ENCODE data around the gene KBTBD3. TPM values are rescaled to one million over a fixed set of nuclear protein-coding genes. Genes with fewer than 3 reads are reported as not detected.

Gene KBTBD3
- total RNA-seq, 2 donors from 2014 or later: 5.1 to 10.6 TPM

- Histone ChIP-seq H3K27ac (peak overlapping the region; percentile 87 to 91), H3K4me3 (peak overlapping the region; percentile 86), H3K4me1 (ENCODE audit: control insufficient read depth in 1 of 2, low read depth in 2 of 2) (peaks cover 12 to 37% of the 10 kb centered on the region in 2 donors), H3K36me3 (no peaks in the 10 kb centered on the region), H3K9me3 (no peaks in the 10 kb centered on the region), H3K27me3 (replicated peaks; ENCODE audit: insufficient read depth) (no peaks in the 10 kb centered on the region)
- no peak for TF ChIP-seq CTCF (IDR thresholded peaks at IDR 0.05)
- ATAC-seq (ENCODE audit: insufficient number of reproducible peaks, low FRiP score, low read depth) (no peak), DNase-seq (ENCODE audit: low spot score) (no peak)
Observed at GRCh38 chr11:106076171-106076918, 802 bp downstream of the KBTBD3 start.

- no peaks in the 10 kb centered on the region for H3K9me3 ChIP-seq
- DNase-seq (ENCODE audit: low spot score): no peak
- no peaks in the 10 kb centered on the region for H3K36me3 ChIP-seq
- H3K27ac ChIP-seq: no peak overlapping the region
- no peak for ATAC-seq (ENCODE audit: insufficient number of reproducible peaks, low FRiP score, low read depth)
- H3K4me1 ChIP-seq (ENCODE audit: control insufficient read depth in 1 of 2, low read depth in 2 of 2): peaks cover 0 to 7% of the 10 kb centered on the region in 2 donors
- H3K4me3 ChIP-seq: no peak overlapping the region
- no peaks in the 10 kb centered on the region for H3K27me3 ChIP-seq (replicated peaks; ENCODE audit: insufficient read depth)
- no peak for TF ChIP-seq CTCF (IDR thresholded peaks at IDR 0.05)
Observed at GRCh38 chr11:106072804-106073203, 4.3 kb downstream of the KBTBD3 start.

GRCh38 chr11:106070606-106071005 lies 6.5 kb downstream of the KBTBD3 start:
- ATAC-seq (ENCODE audit: insufficient number of reproducible peaks, low FRiP score, low read depth) (no peak), DNase-seq (ENCODE audit: low spot score) (no peak)
- H3K4me1 ChIP-seq (ENCODE audit: control insufficient read depth in 1 of 2, low read depth in 2 of 2): no peaks in the 10 kb centered on the region
- H3K4me3 ChIP-seq: no peak overlapping the region
- TF ChIP-seq CTCF (IDR thresholded peaks at IDR 0.05): no peak
- H3K27me3 ChIP-seq (replicated peaks; ENCODE audit: insufficient read depth): no peaks in the 10 kb centered on the region
- no peaks in the 10 kb centered on the region for H3K9me3 ChIP-seq
- H3K36me3 ChIP-seq: no peaks in the 10 kb centered on the region
- H3K27ac ChIP-seq: no peak overlapping the region

- no peak for TF ChIP-seq CTCF (IDR thresholded peaks at IDR 0.05)
- Histone ChIP-seq H3K27ac (no peak overlapping the region), H3K36me3 (no peaks in the 10 kb centered on the region), H3K27me3 (replicated peaks; ENCODE audit: insufficient read depth) (no peaks in the 10 kb centered on the region), H3K4me1 (ENCODE audit: control insufficient read depth in 1 of 2, low read depth in 2 of 2) (no peaks in the 10 kb centered on the region), H3K4me3 (no peak overlapping the region), H3K9me3 (no peaks in the 10 kb centered on the region)
- DNase-seq (ENCODE audit: low spot score) (no peak), ATAC-seq (ENCODE audit: insufficient number of reproducible peaks, low FRiP score, low read depth) (no peak)
Observed at GRCh38 chr11:106063009-106063408, 14.1 kb downstream of the KBTBD3 start.

GRCh38 chr11:106061954-106062949 lies 14.9 kb downstream of the KBTBD3 start:
- no peak for ATAC-seq (ENCODE audit: insufficient number of reproducible peaks, low FRiP score, low read depth)

More at GRCh38 chr11:106061954-106062949, 14.9 kb downstream of the KBTBD3 start:
- Histone ChIP-seq H3K4me1 (ENCODE audit: control insufficient read depth in 1 of 2, low read depth in 2 of 2) (no peaks in the 10 kb centered on the region), H3K27ac (no peak overlapping the region), H3K27me3 (replicated peaks; ENCODE audit: insufficient read depth) (no peaks in the 10 kb centered on the region), H3K9me3 (no peaks in the 10 kb centered on the region), H3K4me3 (no peak overlapping the region), H3K36me3 (peaks cover 7% of the 10 kb centered on the region)
- DNase-seq (ENCODE audit: low spot score): no peak
- TF ChIP-seq CTCF (IDR thresholded peaks at IDR 0.05): no peak
